Peyer's patch (tissue), 4 donors: ENCODE measurements around the gene TREML4.

Experiments
- CTCF ChIP-seq, 6 experiments: fragments of 450-650 bp in 4 of 6; fragments of 200-600 bp in 2 of 6; sonication (generic) in 1 of 6; IDR thresholded peaks; one replicate each; pipeline ENCODE4 v1.5.1; 2017 to 2019; ENCODE audit warnings: antibody characterized with exemption in 6 of 6, mild to moderate bottlenecking in 3 of 6, moderate library complexity in 1 of 6
- POLR2A ChIP-seq, 2 donors: fragments of 450-650 bp; IDR thresholded peaks; one replicate each; pipeline ENCODE4 v1.5.1; 2017; ENCODE audit warnings: antibody characterized with exemption in 2 of 2, mild to moderate bottlenecking in 2 of 2, moderate library complexity in 2 of 2

GRCh38 chr6:41239467-41240159, 11.5 kb downstream of the TREML4 start:
- TF ChIP-seq POLR2A (IDR thresholded peaks at IDR 0.05) (no peak), CTCF (IDR thresholded peaks at IDR 0.05) (no peak)
